Trophoblast cell (in vitro differentiated cells and primary cell): Measurements from ENCODE around the gene AGTPBP1.

Source experiments
- DNase-seq, 2 donors: peaks; one replicate each; pipeline ENCODE4 v3.0.0-alpha.2; 2016
- H2AFZ ChIP-seq: 2 replicates; pipeline ENCODE4 v1.6.1; 2013; ENCODE audit warnings: low read length, moderate library complexity, mild to moderate bottlenecking; ENCODE audit not compliant: insufficient read depth, poor library complexity
- H2AK5ac ChIP-seq: 2 replicates; pipeline ENCODE4 v1.6.1; 2013; ENCODE audit warnings: mild to moderate bottlenecking, low read length
- H2BK120ac ChIP-seq: 2 replicates; pipeline ENCODE4 v1.6.1; 2013; ENCODE audit warnings: low read length, mild to moderate bottlenecking, moderate library complexity; ENCODE audit not compliant: insufficient read depth, poor library complexity
- H2BK12ac ChIP-seq: 2 replicates; pipeline ENCODE4 v1.6.1; 2013; ENCODE audit warnings: mild to moderate bottlenecking, low read length, moderate library complexity
- H2BK5ac ChIP-seq: 2 replicates; pipeline ENCODE4 v1.6.1; 2013; ENCODE audit warnings: low read length, low read depth, moderate library complexity, mild to moderate bottlenecking; ENCODE audit not compliant: poor library complexity
- H3K14ac ChIP-seq: 2 replicates; pipeline ENCODE4 v1.6.1; 2013; ENCODE audit warnings: mild to moderate bottlenecking, low read length
- H3K18ac ChIP-seq: 2 replicates; pipeline ENCODE4 v1.6.1; 2013; ENCODE audit warnings: mild to moderate bottlenecking, low read length
- H3K23ac ChIP-seq: 2 replicates; pipeline ENCODE4 v1.6.1; 2013; ENCODE audit warnings: low read length
- H3K27ac ChIP-seq: 2 replicates; pipeline ENCODE4 v1.5.1; 2013; ENCODE audit warnings: low read depth, mild to moderate bottlenecking, inconsistent platforms, low read length, moderate library complexity
- H3K27me3 ChIP-seq: 2 replicates; pipeline ENCODE4 v1.6.1; 2013; ENCODE audit warnings: inconsistent platforms, mild to moderate bottlenecking, low read length, moderate library complexity; ENCODE audit not compliant: insufficient read depth
- H3K36me3 ChIP-seq, 2 experiments: 1 replicate in 1 of 2; 2 replicates in 1 of 2; pipeline ENCODE4 v1.6.1; 2013; ENCODE audit warnings: low read length in 2 of 2, mild to moderate bottlenecking in 2 of 2, moderate library complexity in 1 of 2; ENCODE audit not compliant: insufficient read depth in 2 of 2, control insufficient read depth in 1 of 2
- H3K4ac ChIP-seq: 2 replicates; pipeline ENCODE4 v1.6.1; 2013; ENCODE audit warnings: low read depth, mild to moderate bottlenecking, low read length, moderate library complexity
- H3K4me1 ChIP-seq, 2 experiments: 1 replicate in 1 of 2; 2 replicates in 1 of 2; pipeline ENCODE4 v1.6.1; 2013; ENCODE audit warnings: low read length in 2 of 2, mild to moderate bottlenecking in 2 of 2, moderate library complexity in 1 of 2; ENCODE audit not compliant: insufficient read depth in 2 of 2, control insufficient read depth in 1 of 2
- H3K4me2 ChIP-seq: 2 replicates; pipeline ENCODE4 v1.6.1; 2013; ENCODE audit warnings: inconsistent platforms, mild to moderate bottlenecking, low read length, moderate library complexity
- H3K4me3 ChIP-seq: 2 replicates; pipeline ENCODE4 v1.5.1; 2013; ENCODE audit warnings: mild to moderate bottlenecking, low read depth, low read length, inconsistent platforms
- H3K79me1 ChIP-seq: one replicate; pipeline ENCODE4 v1.6.1; 2013; ENCODE audit warnings: low read length
- H3K79me2 ChIP-seq: 2 replicates; pipeline ENCODE4 v1.6.1; 2013; ENCODE audit warnings: low read length, mild to moderate bottlenecking; ENCODE audit not compliant: control insufficient read depth, insufficient read depth, poor library complexity
- H3K9ac ChIP-seq: 2 replicates; pipeline ENCODE4 v1.6.1; 2013; ENCODE audit warnings: mild to moderate bottlenecking, low read length
- H3K9me3 ChIP-seq: 2 replicates; pipeline ENCODE4 v1.6.1; 2013; ENCODE audit warnings: low read depth, mild to moderate bottlenecking, control low read depth, inconsistent platforms, low read length; ENCODE audit not compliant: insufficient read depth
- H4K12ac ChIP-seq: 2 replicates; pipeline ENCODE4 v1.6.1; 2013; ENCODE audit warnings: low read depth, mild to moderate bottlenecking, low read length, moderate library complexity
- H4K8ac ChIP-seq: 2 replicates; pipeline ENCODE4 v1.6.1; 2013; ENCODE audit warnings: low read depth, mild to moderate bottlenecking, low read length, moderate library complexity
- H4K91ac ChIP-seq: one replicate; pipeline ENCODE4 v1.6.1; 2013; ENCODE audit warnings: low read depth, mild to moderate bottlenecking, low read length, moderate library complexity
- WGBS: extraction: QIAGEN DNeasy Blood & Tissue Kit; methylation state at CpG from one replicate; pipeline ENCODE4 v1.1.7; 2013; ENCODE audit warnings: missing lambda C conversion rate; ENCODE audit not compliant: insufficient read length, insufficient coverage; ENCODE audit errors: extremely low coverage; 5-methylcytosine and 5-hydroxymethylcytosine counted together

AGTPBP1 gene

GRCh38 chr9:85729882-85730281 is 11.9 kb downstream of the AGTPBP1 start:
- Histone ChIP-seq H3K27me3 (no peaks in the 10 kb centered on the region), H3K4me3 (no peak overlapping the region), H3K27ac (no peak overlapping the region), H3K4me1 (peaks cover 2 to 3% of the 10 kb centered on the region in 2 experiments), H3K14ac (no peak overlapping the region), H3K23ac (no peak overlapping the region), H3K4ac (no peak overlapping the region), H3K79me1 (no peaks in the 10 kb centered on the region), H2AFZ (no peak overlapping the region), H4K91ac (no peak overlapping the region), H4K12ac (no peak overlapping the region), H3K18ac (no peak overlapping the region), H2BK5ac (no peak overlapping the region), H3K36me3 (no peaks in the 10 kb centered on the region), H3K9me3 (no peaks in the 10 kb centered on the region), H3K9ac (no peak overlapping the region), H3K79me2 (no peaks in the 10 kb centered on the region), H2AK5ac (no peak overlapping the region), H4K8ac (no peak overlapping the region), H2BK120ac (no peak overlapping the region), H2BK12ac (no peak overlapping the region), H3K4me2 (no peak overlapping the region)
- peak in 1 of 2 donors; percentile 16 for DNase-seq

GRCh38 chr9:85727500-85727899 is 14.3 kb downstream of the AGTPBP1 start:
- no peak overlapping the region for H4K8ac ChIP-seq
- peaks cover 2% of the 10 kb centered on the region for H3K9me3 ChIP-seq
- H2AK5ac ChIP-seq: no peak overlapping the region

GRCh38 chr9:85726737-85727136 is 15.0 kb downstream of the AGTPBP1 start:
- H3K23ac ChIP-seq: no peak overlapping the region
- no peak overlapping the region for H3K4ac ChIP-seq
- H3K9ac ChIP-seq: no peak overlapping the region
- H3K27me3 ChIP-seq: no peaks in the 10 kb centered on the region
- no peaks in the 10 kb centered on the region for H3K79me1 ChIP-seq
- H4K91ac ChIP-seq: no peak overlapping the region
- no peaks in the 10 kb centered on the region for H3K79me2 ChIP-seq
- no peak overlapping the region for H2BK120ac ChIP-seq
- no peak overlapping the region for H4K8ac ChIP-seq
- no peak overlapping the region for H3K14ac ChIP-seq
- H3K18ac ChIP-seq: no peak overlapping the region
- H3K9me3 ChIP-seq: peaks cover 2% of the 10 kb centered on the region
- no peak overlapping the region for H3K4me2 ChIP-seq
- H2BK12ac ChIP-seq: no peak overlapping the region
- H2BK5ac ChIP-seq: no peak overlapping the region
- no peak overlapping the region for H4K12ac ChIP-seq
- no CpG with 5 or more reads among the region's 4 CpGs for WGBS
- no peaks in the 10 kb centered on the region for H3K36me3 ChIP-seq
- no peak overlapping the region for H3K4me3 ChIP-seq
- peaks cover 2 to 7% of the 10 kb centered on the region in 2 experiments for H3K4me1 ChIP-seq
- no peak overlapping the region for H2AFZ ChIP-seq
- no peak overlapping the region for H3K27ac ChIP-seq
- H2AK5ac ChIP-seq: no peak overlapping the region
- no peak for DNase-seq

More at GRCh38 chr9:85727500-85727899, 14.3 kb downstream of the AGTPBP1 start:
- Histone ChIP-seq H3K27ac (no peak overlapping the region), H2BK12ac (no peak overlapping the region), H3K79me1 (no peaks in the 10 kb centered on the region), H3K27me3 (no peaks in the 10 kb centered on the region), H3K4me2 (no peak overlapping the region), H3K9ac (no peak overlapping the region), H3K18ac (no peak overlapping the region), H3K23ac (no peak overlapping the region), H3K79me2 (no peaks in the 10 kb centered on the region), H3K4ac (no peak overlapping the region), H3K36me3 (no peaks in the 10 kb centered on the region), H2AFZ (no peak overlapping the region), H3K14ac (no peak overlapping the region), H3K4me3 (no peak overlapping the region), H2BK5ac (no peak overlapping the region), H2BK120ac (no peak overlapping the region), H3K4me1 (peaks cover 2 to 7% of the 10 kb centered on the region in 2 experiments), H4K12ac (no peak overlapping the region), H4K91ac (no peak overlapping the region)
- peak; percentile 20 to 89 for DNase-seq
- no CpG with 5 or more reads among the region's 2 CpGs for WGBS

GRCh38 chr9:85723215-85723614 is 18.5 kb downstream of the AGTPBP1 start:
- no CpG with 5 or more reads among the region's 7 CpGs for WGBS
- no peak for DNase-seq
- Histone ChIP-seq H2BK5ac (no peak overlapping the region), H3K23ac (no peak overlapping the region), H3K27ac (no peak overlapping the region), H3K27me3 (no peaks in the 10 kb centered on the region), H3K4ac (no peak overlapping the region), H3K9me3 (peaks cover 2% of the 10 kb centered on the region), H3K79me2 (no peaks in the 10 kb centered on the region), H2BK120ac (no peak overlapping the region), H2AK5ac (no peak overlapping the region), H3K4me2 (no peak overlapping the region), H3K9ac (peak overlapping the region; percentile 41), H3K4me3 (no peak overlapping the region), H4K8ac (no peak overlapping the region), H3K36me3 (no peaks in the 10 kb centered on the region), H3K18ac (no peak overlapping the region), H2BK12ac (no peak overlapping the region), H2AFZ (no peak overlapping the region), H3K14ac (no peak overlapping the region), H3K79me1 (no peaks in the 10 kb centered on the region), H4K91ac (no peak overlapping the region), H3K4me1 (peaks cover 0 to 7% of the 10 kb centered on the region in 2 experiments), H4K12ac (no peak overlapping the region)
